ENCODE results near the gene SCMH1.

DNA sequence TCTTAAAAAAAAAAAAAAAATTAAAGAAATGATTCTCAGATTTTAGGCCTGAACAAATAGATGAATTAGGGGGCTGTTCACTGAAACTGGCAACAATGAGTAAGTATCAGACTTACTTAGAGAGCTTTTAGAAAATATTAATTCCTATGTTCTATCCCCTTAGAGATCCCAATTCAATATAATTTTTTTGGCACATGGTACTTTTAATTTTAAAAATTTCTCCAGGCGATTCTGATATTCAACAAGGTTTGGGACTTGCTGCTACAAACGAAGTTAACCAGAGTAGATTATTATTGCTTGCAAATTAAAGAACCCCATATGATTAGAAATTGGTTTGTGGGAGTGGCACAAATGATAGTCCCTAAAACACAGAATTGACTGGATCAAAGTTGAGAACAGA is 11.4 kb downstream of the SCMH1 start:
- TF ChIP-seq, protein P1, sequence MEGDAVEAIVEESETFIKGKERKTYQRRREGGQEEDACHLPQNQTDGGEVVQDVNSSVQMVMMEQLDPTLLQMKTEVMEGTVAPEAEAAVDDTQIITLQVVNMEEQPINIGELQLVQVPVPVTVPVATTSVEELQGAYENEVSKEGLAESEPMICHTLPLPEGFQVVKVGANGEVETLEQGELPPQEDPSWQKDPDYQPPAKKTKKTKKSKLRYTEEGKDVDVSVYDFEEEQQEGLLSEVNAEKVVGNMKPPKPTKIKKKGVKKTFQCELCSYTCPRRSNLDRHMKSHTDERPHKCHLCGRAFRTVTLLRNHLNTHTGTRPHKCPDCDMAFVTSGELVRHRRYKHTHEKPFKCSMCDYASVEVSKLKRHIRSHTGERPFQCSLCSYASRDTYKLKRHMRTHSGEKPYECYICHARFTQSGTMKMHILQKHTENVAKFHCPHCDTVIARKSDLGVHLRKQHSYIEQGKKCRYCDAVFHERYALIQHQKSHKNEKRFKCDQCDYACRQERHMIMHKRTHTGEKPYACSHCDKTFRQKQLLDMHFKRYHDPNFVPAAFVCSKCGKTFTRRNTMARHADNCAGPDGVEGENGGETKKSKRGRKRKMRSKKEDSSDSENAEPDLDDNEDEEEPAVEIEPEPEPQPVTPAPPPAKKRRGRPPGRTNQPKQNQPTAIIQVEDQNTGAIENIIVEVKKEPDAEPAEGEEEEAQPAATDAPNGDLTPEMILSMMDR (IDR thresholded peaks at IDR 0.05) = no peak
- TF ChIP-seq POLR2A (IDR thresholded peaks at IDR 0.05) = no peak

Measured in uterus (tissue), 2 donors.